ENCODE data around the gene SNAPC4. TPM values are rescaled to one million over a fixed set of nuclear protein-coding genes. Genes with fewer than 3 reads are reported as not detected.

The SNAPC4 gene
- total and polyA plus RNA-seq, 2 experiments from 2014 or later: 6.3 to 10.5 TPM

DNA sequence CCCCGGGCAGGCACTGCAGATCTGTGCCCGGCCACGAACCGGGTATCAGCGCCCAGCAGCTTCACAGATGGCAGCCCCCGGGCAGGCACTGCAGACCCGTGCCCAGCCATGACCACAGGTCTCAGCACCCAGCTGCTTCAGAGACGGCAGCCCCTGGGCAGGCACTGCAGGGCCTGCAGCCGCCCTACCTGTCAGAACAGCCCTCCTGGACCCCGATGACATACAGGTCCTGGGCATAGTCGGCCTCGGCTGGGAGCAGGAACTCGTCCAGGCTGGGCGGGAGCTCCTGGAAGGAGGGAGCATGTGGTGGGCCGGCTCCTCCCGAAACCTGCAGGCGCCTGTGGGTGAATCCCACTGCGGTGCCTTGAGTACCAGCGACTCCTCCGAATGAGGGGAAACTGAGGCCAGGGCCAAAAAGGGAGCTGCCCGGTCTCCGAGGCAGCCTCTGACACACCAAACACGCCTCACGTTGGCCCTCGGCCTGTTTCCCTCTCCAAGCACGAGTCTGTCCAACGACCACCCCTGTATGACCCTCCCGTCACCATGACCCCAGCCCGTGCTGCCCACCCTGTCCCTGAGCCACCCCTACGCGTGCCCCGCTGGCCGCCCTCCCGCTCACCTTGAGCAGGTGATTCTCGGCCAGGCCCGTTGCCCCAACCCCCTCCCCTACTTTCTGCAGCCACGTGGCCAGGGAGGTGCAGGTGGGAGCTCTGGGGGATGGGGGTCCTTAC is 34.0 kb upstream of the SNAPC4 start:
- H3K36me3 ChIP-seq (replicated peaks; ENCODE audit: insufficient read depth, low read depth): no peaks in the 10 kb centered on the region
- H4K20me1 ChIP-seq (ENCODE audit: insufficient read depth, poor library complexity, severe bottlenecking): peaks cover 24% of the 10 kb centered on the region
- TF ChIP-seq, protein P1, sequence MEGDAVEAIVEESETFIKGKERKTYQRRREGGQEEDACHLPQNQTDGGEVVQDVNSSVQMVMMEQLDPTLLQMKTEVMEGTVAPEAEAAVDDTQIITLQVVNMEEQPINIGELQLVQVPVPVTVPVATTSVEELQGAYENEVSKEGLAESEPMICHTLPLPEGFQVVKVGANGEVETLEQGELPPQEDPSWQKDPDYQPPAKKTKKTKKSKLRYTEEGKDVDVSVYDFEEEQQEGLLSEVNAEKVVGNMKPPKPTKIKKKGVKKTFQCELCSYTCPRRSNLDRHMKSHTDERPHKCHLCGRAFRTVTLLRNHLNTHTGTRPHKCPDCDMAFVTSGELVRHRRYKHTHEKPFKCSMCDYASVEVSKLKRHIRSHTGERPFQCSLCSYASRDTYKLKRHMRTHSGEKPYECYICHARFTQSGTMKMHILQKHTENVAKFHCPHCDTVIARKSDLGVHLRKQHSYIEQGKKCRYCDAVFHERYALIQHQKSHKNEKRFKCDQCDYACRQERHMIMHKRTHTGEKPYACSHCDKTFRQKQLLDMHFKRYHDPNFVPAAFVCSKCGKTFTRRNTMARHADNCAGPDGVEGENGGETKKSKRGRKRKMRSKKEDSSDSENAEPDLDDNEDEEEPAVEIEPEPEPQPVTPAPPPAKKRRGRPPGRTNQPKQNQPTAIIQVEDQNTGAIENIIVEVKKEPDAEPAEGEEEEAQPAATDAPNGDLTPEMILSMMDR (IDR thresholded peaks at IDR 0.05; ENCODE audit: poor library complexity): no peak
- TF ChIP-seq EZH2 (IDR thresholded peaks at IDR 0.05; ENCODE audit: borderline replicate concordance) (no peak), EZH2phosphoT487 (IDR thresholded peaks at IDR 0.05; ENCODE audit: low read depth, severe bottlenecking, unreplicated experiment) (no peak)
- no peak for DNase-seq (ENCODE audit: low spot score)
- H2AFZ ChIP-seq: no peak overlapping the region
- no peak overlapping the region for H3K27ac ChIP-seq
- no peaks in the 10 kb centered on the region for H3K9me3 ChIP-seq (ENCODE audit: low read depth)
- peaks cover 42% of the 10 kb centered on the region for H3K79me2 ChIP-seq
- peaks cover 13% of the 10 kb centered on the region for H3K4me1 ChIP-seq (ENCODE audit: insufficient read depth)
- no peaks in the 10 kb centered on the region for H3K9me2 ChIP-seq (replicated peaks; ENCODE audit: insufficient read depth)
- 96% methylated on average over 36 of the region's 37 CpGs for WGBS (ENCODE audit: low lambda C conversion rate, missing lambda C conversion rate)
- H3K4me3 ChIP-seq: no peak overlapping the region
- H3K27me3 ChIP-seq: no peaks in the 10 kb centered on the region
- H3K4me2 ChIP-seq: no peak overlapping the region

DNA sequence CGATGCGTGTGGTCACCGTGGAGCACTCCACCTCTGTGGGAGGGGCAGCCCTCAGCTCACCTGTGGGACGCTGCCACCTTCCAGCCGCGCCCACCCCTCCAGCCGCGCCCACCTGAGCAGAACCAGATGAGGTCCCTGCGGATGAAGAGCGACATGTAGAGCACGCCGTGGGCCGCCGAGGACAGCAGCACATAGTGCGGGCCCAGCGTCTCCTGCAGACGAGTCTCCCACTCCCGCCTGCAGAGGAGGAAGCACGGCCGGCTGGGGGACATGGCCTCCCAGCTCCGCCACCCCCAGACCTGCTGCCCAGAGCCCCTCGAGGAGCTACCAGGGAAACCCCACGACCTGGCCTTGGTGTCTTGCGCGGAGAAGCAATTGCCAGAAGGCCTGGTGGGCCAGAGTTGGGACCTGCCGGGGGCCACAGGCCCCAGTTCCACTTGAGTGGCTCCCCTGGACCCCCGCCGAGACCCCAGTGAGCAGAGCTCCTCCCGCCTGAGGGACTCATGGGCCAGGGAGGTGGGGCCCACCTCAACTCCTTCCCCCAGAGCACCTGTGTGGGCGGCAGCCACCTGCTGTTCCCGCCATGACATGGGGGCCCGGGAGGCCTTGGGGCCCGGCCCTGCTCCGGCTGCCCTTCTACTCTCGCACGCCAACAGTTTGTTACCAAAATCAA is 33.2 kb upstream of the SNAPC4 start:
- Histone ChIP-seq H3K27me3 (no peaks in the 10 kb centered on the region), H3K9me2 (replicated peaks; ENCODE audit: insufficient read depth) (no peaks in the 10 kb centered on the region), H3K4me1 (ENCODE audit: insufficient read depth) (peaks cover 11% of the 10 kb centered on the region), H3K79me2 (peaks cover 34% of the 10 kb centered on the region), H2AFZ (no peak overlapping the region), H3K4me2 (no peak overlapping the region), H3K4me3 (no peak overlapping the region), H3K27ac (no peak overlapping the region), H4K20me1 (ENCODE audit: insufficient read depth, poor library complexity, severe bottlenecking) (peaks cover 23% of the 10 kb centered on the region), H3K36me3 (replicated peaks; ENCODE audit: insufficient read depth, low read depth) (no peaks in the 10 kb centered on the region), H3K9me3 (ENCODE audit: low read depth) (no peaks in the 10 kb centered on the region)
- no peak for DNase-seq (ENCODE audit: low spot score)
- 96% methylated on average over 32 of the region's 36 CpGs for WGBS (ENCODE audit: low lambda C conversion rate, missing lambda C conversion rate)
- no peak for TF ChIP-seq EZH2phosphoT487 (IDR thresholded peaks at IDR 0.05; ENCODE audit: low read depth, severe bottlenecking, unreplicated experiment)
- no peak for TF ChIP-seq EZH2 (IDR thresholded peaks at IDR 0.05; ENCODE audit: borderline replicate concordance)
- TF ChIP-seq, protein P1 (IDR thresholded peaks at IDR 0.05; ENCODE audit: poor library complexity): no peak

DNA sequence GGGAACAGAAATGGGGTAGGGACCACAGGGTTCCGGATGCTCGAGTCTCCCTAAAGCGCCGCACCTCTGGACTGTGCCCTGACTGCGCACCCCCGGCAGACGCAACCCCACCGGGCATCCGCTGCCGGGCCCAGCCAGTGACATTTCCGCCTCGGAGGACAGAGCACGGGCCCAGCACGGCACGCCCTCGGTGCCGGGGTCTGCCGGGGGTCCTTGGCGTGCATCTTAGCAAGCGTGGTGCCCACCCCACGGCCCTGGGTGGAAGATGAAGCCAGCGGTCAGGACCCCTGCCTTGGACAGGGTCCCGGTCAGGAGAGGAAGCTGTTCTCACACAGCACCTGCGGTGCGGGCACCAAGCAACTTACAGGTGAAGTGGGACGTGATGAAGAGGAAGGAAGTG is 32.6 kb upstream of the SNAPC4 start:
- no peak for DNase-seq (ENCODE audit: low spot score)
- Histone ChIP-seq H3K27me3 (no peaks in the 10 kb centered on the region), H3K4me3 (no peak overlapping the region), H2AFZ (no peak overlapping the region), H3K9me2 (replicated peaks; ENCODE audit: insufficient read depth) (no peaks in the 10 kb centered on the region), H3K4me2 (no peak overlapping the region), H3K4me1 (ENCODE audit: insufficient read depth) (peaks cover 5% of the 10 kb centered on the region), H3K36me3 (replicated peaks; ENCODE audit: insufficient read depth, low read depth) (no peaks in the 10 kb centered on the region), H3K9me3 (ENCODE audit: low read depth) (no peaks in the 10 kb centered on the region), H3K27ac (no peak overlapping the region), H3K79me2 (peaks cover 28% of the 10 kb centered on the region), H4K20me1 (ENCODE audit: insufficient read depth, poor library complexity, severe bottlenecking) (peaks cover 17% of the 10 kb centered on the region)
- TF ChIP-seq EZH2 (IDR thresholded peaks at IDR 0.05; ENCODE audit: borderline replicate concordance) (no peak), EZH2phosphoT487 (IDR thresholded peaks at IDR 0.05; ENCODE audit: low read depth, severe bottlenecking, unreplicated experiment) (no peak)
- TF ChIP-seq, protein P1 (IDR thresholded peaks at IDR 0.05; ENCODE audit: poor library complexity): no peak
- WGBS (ENCODE audit: low lambda C conversion rate, missing lambda C conversion rate): 96% methylated on average over 20 of the region's 26 CpGs

Measured in hepatocyte (in vitro differentiated cells).